WI38 (cell line): ENCODE data around the gene RGSL1.

Source experiments
- H3K4me3 ChIP-seq: 2 replicates; pipeline ENCODE4 v1.5.1; 2011; ENCODE audit warnings: low read depth, mild to moderate bottlenecking, control low read depth, low read length
- CTCF ChIP-seq: IDR thresholded peaks from 2 replicates; pipeline ENCODE4 v1.5.1; 2012; ENCODE audit warnings: low read depth, mild to moderate bottlenecking, control low read depth, low read length

RGSL1 gene

GRCh38 chr1:182410138-182410537 is 39.8 kb upstream of the RGSL1 start:
- TF ChIP-seq CTCF, result no peak
- H3K4me3 ChIP-seq, result no peak overlapping the region

- no peak for TF ChIP-seq CTCF
- no peak overlapping the region for H3K4me3 ChIP-seq
These were observed 39.2 kb upstream of the RGSL1 start for GRCh38 chr1:182410620-182411273.

- no peak for TF ChIP-seq CTCF
- no peak overlapping the region for H3K4me3 ChIP-seq
These were observed 36.5 kb upstream of the RGSL1 start for GRCh38 chr1:182413486-182413885.

GRCh38 chr1:182413969-182414368 is 36.0 kb upstream of the RGSL1 start:
- no peak for TF ChIP-seq CTCF
- H3K4me3 ChIP-seq, result no peak overlapping the region

GRCh38 chr1:182415789-182416188 is 34.2 kb upstream of the RGSL1 start:
- no peak for TF ChIP-seq CTCF
- no peak overlapping the region for H3K4me3 ChIP-seq

- no peak overlapping the region for H3K4me3 ChIP-seq
- TF ChIP-seq CTCF, result no peak
These were observed 23.2 kb upstream of the RGSL1 start for GRCh38 chr1:182426442-182427430.

- TF ChIP-seq CTCF, result no peak
- H3K4me3 ChIP-seq, result no peak overlapping the region
These were observed 21.9 kb upstream of the RGSL1 start for GRCh38 chr1:182428043-182428442.
